ENCODE data around the gene C1orf198.

GRCh38 chr1:230892018-230892491 is 23.7 kb upstream of the C1orf198 start:
- no peak for TF ChIP-seq CTCF (IDR thresholded peaks at IDR 0.05)
- no peak for TF ChIP-seq POLR2A (IDR thresholded peaks at IDR 0.05; ENCODE audit: low read depth)
- TF ChIP-seq EP300 (IDR thresholded peaks at IDR 0.05): no peak
